GM12873 (cell line): ENCODE measurements around the gene TFPI.

Experiments used
- CTCF ChIP-seq: IDR thresholded peaks from 2 replicates; pipeline ENCODE4 v1.5.1; 2012; ENCODE audit warnings: low read depth, mild to moderate bottlenecking, moderate library complexity, low read length, control low read depth; ENCODE audit not compliant: insufficient read depth; ENCODE audit errors: missing control alignments

Gene TFPI

DNA sequence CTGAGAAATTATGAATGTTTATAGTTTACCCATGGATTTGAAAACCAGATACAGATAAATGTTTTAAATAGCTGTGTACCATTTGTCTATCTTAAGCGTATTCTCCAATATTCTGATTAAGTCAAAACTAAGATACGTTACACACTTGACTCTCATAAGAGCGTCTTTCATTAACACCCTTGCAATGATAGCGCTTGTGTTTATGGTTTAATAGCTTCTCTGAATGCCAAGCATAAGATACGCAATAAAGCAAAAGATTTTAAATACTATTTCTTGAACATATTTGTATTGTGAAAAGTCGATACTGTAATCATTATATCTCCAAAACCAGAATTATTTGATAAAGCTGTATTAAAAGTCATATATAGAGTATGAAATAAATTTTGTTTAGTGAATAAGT, 109.2 kb downstream of the TFPI start:
- no peak for TF ChIP-seq CTCF

DNA sequence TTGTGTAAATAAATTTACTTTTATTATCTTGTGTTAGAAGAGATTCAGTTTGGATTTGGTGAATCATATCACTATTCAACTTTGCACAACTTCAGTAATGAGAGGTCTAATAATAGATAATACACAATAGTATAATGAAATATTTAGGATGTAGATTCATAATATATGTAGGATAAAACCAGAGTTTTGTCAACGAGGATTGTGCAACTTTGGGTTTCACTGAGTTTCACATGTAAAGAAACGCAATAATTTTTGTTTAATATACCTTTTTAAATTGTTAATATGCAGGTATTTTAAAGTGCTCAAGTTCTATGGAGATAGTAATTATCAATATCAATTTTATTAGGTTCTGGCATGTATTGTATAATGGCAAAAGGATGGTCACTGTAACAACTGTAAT, 111.5 kb downstream of the TFPI start:
- no peak for TF ChIP-seq CTCF

DNA sequence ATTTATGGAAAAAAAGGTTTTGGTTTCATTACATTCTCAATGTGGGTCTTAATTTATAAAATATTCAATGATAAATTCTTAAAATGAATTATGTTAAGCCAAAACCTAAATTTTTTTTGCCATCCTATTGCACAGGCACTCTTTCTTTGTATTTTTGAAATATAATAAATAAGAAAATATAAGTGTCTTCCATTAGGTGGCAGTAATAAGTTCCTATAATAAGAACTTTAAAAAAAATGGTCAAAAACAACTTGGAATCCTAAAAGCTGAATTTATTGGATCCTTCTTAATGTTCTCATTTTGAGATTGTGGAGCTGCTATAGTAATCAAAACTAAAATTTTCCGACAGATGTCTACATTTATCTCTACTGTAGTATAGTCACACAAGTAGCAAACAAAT, 111.9 kb downstream of the TFPI start:
- TF ChIP-seq CTCF = no peak

- TF ChIP-seq CTCF = no peak
These were observed 114.0 kb downstream of the TFPI start for GRCh38 chr2:187440101-187440675.

DNA sequence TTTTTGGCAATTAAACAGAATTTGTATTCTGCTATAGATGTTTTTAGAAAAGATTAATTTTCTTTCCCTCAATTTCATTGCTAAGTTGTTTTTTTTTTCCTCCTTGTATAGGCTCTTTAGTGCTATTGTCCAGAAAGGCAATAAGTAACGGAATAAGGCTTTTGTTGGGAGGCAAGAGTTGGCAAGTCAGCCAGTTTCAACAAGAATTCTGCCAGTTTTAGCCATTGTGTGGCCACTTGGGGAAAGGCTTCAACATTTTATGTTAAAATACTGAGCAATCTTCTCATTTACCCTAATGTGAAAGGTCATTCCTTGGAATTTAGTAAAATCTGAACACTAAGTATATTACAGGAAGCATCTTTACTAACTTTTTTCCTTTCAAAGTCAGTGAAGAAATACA, 115.8 kb downstream of the TFPI start:
- TF ChIP-seq CTCF = no peak

GRCh38 chr2:187435756-187436155, 118.5 kb downstream of the TFPI start:
- no peak for TF ChIP-seq CTCF

DNA sequence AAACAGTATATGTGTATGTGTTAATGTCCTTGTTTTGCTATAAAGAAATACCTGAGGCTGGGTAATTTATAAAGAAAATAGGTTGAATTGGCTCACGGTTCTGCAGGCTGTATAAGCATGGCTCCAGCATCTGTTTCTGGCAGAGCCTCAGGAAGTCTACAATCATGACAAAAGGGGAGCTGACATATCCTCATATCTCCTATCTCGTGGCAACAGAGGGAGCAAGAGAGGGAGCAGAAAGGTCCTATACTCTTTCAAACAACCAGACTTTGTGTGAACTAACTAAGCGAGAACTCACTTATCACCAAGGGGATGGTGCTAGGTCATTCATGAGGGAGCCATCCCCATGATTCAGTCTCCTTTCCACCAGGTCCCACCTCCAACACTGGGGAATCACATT, 119.2 kb downstream of the TFPI start:
- no peak for TF ChIP-seq CTCF
